Retinal pigment epithelial cell (primary cell): ENCODE measurements around the gene HECTD1.

Experiments used
- DNase-seq: peaks from one replicate; pipeline ENCODE4 v3.0.0-alpha.2; 2010; ENCODE audit warnings: low read depth
- H3K4me3 ChIP-seq: 2 replicates; pipeline ENCODE4 v1.5.1; 2011; ENCODE audit warnings: mild to moderate bottlenecking, low read length, control low read depth, moderate library complexity
- CTCF ChIP-seq: conservative IDR thresholded peaks from 2 replicates; pipeline ENCODE4 v1.5.1; 2011; ENCODE audit warnings: low read depth, low read length, control low read depth, inconsistent platforms

The HECTD1 gene

GRCh38 chr14:31174433-31174832 lies 33.2 kb downstream of the HECTD1 start:
- no peak for DNase-seq
- H3K4me3 ChIP-seq, result no peak overlapping the region
- TF ChIP-seq CTCF, result no peak

GRCh38 chr14:31173120-31173837 lies 34.3 kb downstream of the HECTD1 start:
- H3K4me3 ChIP-seq, result no peak overlapping the region
- DNase-seq, result no peak

GRCh38 chr14:31172084-31172483 lies 35.5 kb downstream of the HECTD1 start:
- no peak for TF ChIP-seq CTCF
- DNase-seq, result no peak
- H3K4me3 ChIP-seq, result no peak overlapping the region

More at GRCh38 chr14:31173120-31173837, 34.3 kb downstream of the HECTD1 start:
- TF ChIP-seq CTCF, result no peak

GRCh38 chr14:31170411-31170810 lies 37.2 kb downstream of the HECTD1 start:
- no peak for TF ChIP-seq CTCF
- no peak for DNase-seq
- H3K4me3 ChIP-seq, result no peak overlapping the region

GRCh38 chr14:31169877-31170276 lies 37.7 kb downstream of the HECTD1 start:
- no peak overlapping the region for H3K4me3 ChIP-seq
- no peak for DNase-seq
- no peak for TF ChIP-seq CTCF

GRCh38 chr14:31167032-31167431 lies 40.6 kb downstream of the HECTD1 start:
- no peak for DNase-seq
- H3K4me3 ChIP-seq, result no peak overlapping the region
- no peak for TF ChIP-seq CTCF

GRCh38 chr14:31166271-31166561 lies 41.4 kb downstream of the HECTD1 start:
- no peak overlapping the region for H3K4me3 ChIP-seq
- peak; percentile 44 for DNase-seq
- no peak for TF ChIP-seq CTCF
